GM19467 (cell line): ENCODE results near the gene RBM22.
A peak's percentile ranks its signal among the peaks of the same experiment; 100 is the strongest.
"Not testable (repeated sequence)": the region's sequence is repeated elsewhere in the genome, so short reads cannot be mapped to it uniquely, and the experiment has no call there.

Source experiments
- ATAC-seq: cut with Tn5 transposase; IDR thresholded peaks from one replicate; pipeline ENCODE4 v1.9.1; 2021; ENCODE audit warnings: mild to moderate bottlenecking, moderate library complexity; ENCODE audit not compliant: unreplicated experiment

The RBM22 gene

GRCh38 chr5:150700594-150701377, at the start of gene RBM22:
Gene RBM22 (minus strand): TSS chr5:150701062. CDS start chr5:150700985, 77 bp downstream.
- peak; percentile 97 for ATAC-seq

GRCh38 chr5:150750469-150750868, 49.6 kb upstream of the RBM22 start:
- ATAC-seq, result no peak

GRCh38 chr5:150743142-150743488, 42.3 kb upstream of the RBM22 start:
- ATAC-seq, result not testable (repeated sequence)

- not testable (repeated sequence) for ATAC-seq
Measured at GRCh38 chr5:150742455-150743141, 41.7 kb upstream of the RBM22 start.

- no peak for ATAC-seq
Measured at GRCh38 chr5:150740992-150741391, 40.1 kb upstream of the RBM22 start.

GRCh38 chr5:150738862-150739261, 38.0 kb upstream of the RBM22 start:
- no peak for ATAC-seq

DNA sequence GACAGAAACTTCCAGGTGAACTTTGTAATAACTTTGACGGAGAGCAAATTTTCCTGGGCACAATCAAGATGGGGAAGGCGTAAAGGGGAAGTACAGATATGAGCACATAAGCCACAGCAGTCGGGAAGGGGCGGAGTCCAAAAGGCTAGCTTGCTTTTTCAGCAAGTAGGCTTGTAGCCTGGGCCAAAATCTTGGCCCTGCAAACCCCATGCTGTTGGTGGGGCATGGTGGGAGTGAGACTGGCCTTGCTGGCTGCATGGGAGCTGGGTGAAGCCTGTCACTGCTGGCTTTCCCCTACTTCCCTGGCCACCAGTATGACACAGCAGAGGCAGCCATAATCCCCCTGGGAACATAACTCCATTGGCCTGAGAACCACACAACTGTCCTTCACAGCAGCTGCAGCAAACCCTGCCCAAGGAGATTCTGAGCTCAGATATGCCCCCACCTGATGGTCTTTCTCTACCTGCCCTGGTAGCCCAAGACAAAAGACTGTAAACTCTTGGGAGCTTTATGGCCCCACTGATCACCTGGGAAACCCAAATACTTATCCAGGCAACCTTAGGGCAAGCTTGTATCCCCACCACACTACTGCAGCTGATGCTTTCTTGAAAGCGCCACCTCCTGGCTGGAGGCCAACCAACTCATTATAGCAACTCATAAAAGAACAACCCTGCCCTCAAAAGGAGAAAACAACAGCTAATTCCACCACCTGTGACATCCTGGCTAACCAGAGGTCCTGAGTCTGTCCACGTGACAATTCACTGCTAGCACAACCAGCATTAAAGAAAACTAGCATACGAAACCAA, 33.9 kb upstream of the RBM22 start:
- no peak for ATAC-seq

DNA sequence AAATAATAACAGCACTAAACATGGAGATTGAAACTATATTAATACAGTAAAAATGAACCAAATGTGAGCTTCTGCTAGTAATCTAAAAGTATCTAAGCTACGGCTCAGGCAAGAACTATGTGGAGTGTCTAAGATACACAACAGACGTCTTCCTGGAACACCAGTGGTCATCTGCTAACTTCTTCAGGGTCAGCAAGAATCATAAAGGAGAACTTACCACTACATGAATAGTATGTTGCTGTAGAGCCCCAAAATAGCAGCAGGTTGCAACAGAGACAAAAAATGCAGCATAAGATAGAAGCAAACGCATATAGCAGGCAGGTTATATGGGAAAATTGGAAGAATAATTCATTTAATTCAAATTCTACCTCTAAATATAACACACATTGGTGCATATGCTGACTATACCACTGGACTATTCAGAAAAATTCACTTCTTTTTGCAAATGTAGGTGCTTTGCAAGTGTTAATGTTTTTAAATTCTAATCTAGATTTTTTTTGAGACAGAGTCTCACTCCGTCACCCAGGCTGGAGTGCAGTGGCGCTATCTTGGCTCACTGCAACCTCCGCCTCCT, 30.9 kb upstream of the RBM22 start:
- ATAC-seq, result no peak

DNA sequence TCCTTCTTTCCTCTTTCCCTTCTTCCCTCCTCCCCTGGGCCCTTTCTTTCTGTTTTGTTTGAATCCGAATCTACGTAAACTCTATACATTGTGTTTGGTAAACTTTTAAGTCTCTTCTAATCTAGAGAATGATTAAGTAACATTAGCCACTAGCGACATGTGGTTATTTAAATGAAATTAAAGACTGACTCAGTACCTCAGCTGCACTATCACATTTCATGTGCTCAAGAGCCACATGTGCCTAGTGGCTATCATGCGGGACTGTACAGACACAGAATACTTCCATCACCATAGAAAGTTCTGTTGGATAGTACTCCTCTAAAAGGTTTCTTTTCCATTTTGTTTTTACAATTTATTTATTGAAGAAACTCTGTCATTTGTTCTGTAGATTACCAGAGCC, 29.0 kb upstream of the RBM22 start:
- no peak for ATAC-seq

DNA sequence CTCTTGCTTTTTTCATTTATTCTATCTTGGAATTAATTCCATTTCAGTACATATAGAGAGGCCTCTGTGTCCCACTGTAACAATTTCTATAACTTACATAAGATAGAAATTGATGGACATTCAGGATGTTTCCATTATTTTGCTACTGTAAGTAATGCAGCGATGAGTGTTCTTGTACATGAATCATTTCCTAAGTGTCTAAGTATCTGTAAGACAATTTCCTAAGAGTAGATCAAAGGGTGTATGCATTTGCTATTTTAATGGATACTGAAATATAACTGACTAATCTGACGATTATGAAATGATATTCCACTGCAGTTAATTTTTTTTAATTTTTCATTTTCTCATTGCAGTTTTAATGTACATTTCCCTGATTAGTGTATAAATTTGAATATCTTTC, 23.0 kb upstream of the RBM22 start:
- no peak for ATAC-seq

DNA sequence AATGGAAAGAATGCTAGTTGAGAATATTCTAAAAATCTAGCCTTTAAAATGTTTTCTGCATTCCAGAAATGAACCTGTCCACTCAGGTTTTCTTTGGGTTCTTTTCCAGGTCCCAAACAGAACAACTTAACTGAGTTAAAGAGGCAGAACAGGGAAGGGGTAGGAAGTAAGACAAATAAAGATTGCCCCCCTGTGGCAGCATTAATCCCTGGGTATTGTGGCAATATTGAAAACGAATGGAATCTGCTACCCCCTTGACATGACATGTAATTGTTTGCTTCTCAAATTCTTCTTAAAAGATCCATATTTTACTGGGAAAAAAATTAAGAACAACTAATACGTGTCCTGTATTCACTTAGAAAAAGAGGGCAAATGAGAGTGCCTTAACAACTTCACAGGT, 9.3 kb upstream of the RBM22 start:
- ATAC-seq, result no peak

DNA sequence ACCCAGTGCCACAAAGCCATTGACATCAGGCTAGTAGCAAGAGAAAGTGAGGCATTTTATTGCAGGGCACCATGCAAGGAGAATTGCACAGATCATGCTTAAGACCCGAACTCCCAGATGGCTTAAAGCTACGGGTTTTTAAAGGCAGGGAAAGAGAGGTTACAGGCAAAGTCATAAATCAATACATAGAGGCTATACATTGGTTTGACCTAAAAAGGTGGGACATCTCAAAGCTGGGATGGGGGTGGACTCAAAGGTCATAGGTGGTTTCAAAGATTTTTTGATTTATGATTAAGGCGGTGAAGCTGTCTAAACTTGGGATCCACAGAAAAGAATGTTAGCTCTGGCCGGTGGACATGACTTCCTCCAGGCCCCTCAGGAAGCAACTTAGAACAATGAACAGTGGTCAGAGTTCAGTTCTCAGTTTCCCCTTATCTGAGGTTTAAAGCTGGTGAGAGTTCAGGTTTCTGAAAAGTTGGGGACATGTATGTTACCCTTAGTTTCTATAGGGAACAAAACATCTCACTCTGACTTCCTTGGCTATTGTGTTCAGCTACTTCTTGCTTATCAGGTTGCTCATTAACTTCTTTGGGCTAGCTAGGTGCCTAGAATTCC, 6.0 kb upstream of the RBM22 start:
- no peak for ATAC-seq

GRCh38 chr5:150703762-150704161, 2.9 kb upstream of the RBM22 start:
- ATAC-seq, result no peak

DNA sequence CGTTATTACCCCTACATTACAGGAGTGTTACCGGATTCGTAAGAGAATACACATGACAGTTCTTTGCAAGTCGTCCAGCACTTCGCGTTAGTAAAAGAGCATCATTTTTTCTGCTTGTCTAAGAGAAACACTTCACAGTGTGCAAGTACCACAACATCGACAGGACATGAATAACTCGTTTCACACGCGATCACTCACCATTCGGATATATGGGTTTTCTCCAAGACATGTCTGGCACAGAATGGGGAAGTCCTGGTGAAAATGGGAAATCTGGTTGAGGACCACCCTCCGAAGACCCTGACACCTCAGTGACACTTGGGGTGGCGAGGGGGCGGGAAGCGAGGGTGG, 642 bp downstream of the RBM22 start:
- ATAC-seq, result no peak

- no peak for ATAC-seq
Measured at GRCh38 chr5:150694612-150695011, 6.2 kb downstream of the RBM22 start.

GRCh38 chr5:150692276-150692675, 8.6 kb downstream of the RBM22 start:
- ATAC-seq, result no peak

DNA sequence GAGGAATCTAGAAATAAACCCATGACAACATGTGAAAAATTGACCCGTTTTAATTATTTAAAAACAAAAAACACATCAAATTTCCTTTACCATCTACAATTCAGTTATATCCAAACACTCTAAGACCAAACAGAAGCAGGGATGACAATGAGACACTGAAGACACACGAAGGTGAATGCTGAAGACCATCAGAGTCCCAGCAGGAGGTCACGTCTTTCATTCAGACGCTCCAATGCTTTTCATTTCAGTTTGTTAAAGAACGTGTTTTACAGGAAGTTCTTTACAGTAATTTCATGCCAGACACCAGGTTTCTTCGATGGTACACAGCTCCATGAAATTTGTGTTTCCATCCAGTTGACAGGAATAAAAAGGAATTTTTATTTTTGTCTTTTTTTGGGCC, 10.1 kb downstream of the RBM22 start:
- no peak for ATAC-seq

- ATAC-seq, result no peak
Measured at GRCh38 chr5:150689120-150689519, 11.7 kb downstream of the RBM22 start.

GRCh38 chr5:150676578-150676977, 24.3 kb downstream of the RBM22 start:
- ATAC-seq, result no peak

GRCh38 chr5:150675069-150675468, 25.8 kb downstream of the RBM22 start:
- ATAC-seq, result no peak

GRCh38 chr5:150674341-150674821, 26.5 kb downstream of the RBM22 start:
- no peak for ATAC-seq
